Natural killer cell (primary cell): ENCODE measurements around the gene CACNA2D3. TPM values are rescaled to one million over a fixed set of nuclear protein-coding genes. Genes with fewer than 3 reads are reported as not detected.

Experiments used
- ATAC-seq, 3 donors: fragments of 150-1000 bp in 2 of 3; fragments of 200-7000 bp in 1 of 3; cut with Tn5 transposase; 1 replicate in 1 of 3; 2 replicates in 2 of 3; pipeline ENCODE4 v1.10.0; 2021; ENCODE audit warnings: mild to moderate bottlenecking in 2 of 3, moderate library complexity in 2 of 3
- DNase-seq, 2 donors: peaks; one replicate each; pipeline versions ENCODE4 v3.0.0 to v3.0.0-alpha.2; 2013 to 2021; ENCODE audit warnings: mixed read lengths in 1 of 2
- H3K27ac ChIP-seq: one replicate; pipeline ENCODE4 v1.5.1; 2013; ENCODE audit warnings: mild to moderate bottlenecking, low read length
- H3K27me3 ChIP-seq: one replicate; pipeline ENCODE4 v1.6.1; 2013; ENCODE audit warnings: low read length; ENCODE audit not compliant: control insufficient read depth, insufficient read depth
- H3K36me3 ChIP-seq: one replicate; pipeline ENCODE4 v1.6.1; 2013; ENCODE audit warnings: low read length; ENCODE audit not compliant: control insufficient read depth, insufficient read depth
- H3K4me1 ChIP-seq: one replicate; pipeline ENCODE4 v1.6.1; 2013; ENCODE audit warnings: low read length; ENCODE audit not compliant: control insufficient read depth, insufficient read depth
- H3K4me3 ChIP-seq: one replicate; pipeline ENCODE4 v1.5.1; 2013; ENCODE audit warnings: low read length
- H3K9me3 ChIP-seq: one replicate; pipeline ENCODE4 v1.6.1; 2013; ENCODE audit warnings: low read length; ENCODE audit not compliant: control insufficient read depth, insufficient read depth
- H3K27ac Mint-ChIP-seq, 2 donors: one replicate each; pipeline ENCODE4 v1.8.0; 2022; ENCODE audit warnings: mild to moderate bottlenecking in 2 of 2, mixed read lengths in 2 of 2, moderate library complexity in 1 of 2
- H3K27me3 Mint-ChIP-seq, 2 donors: one replicate each; pipeline ENCODE4 v1.8.0; 2022; ENCODE audit warnings: low read depth in 2 of 2, mixed read lengths in 2 of 2
- H3K36me3 Mint-ChIP-seq: one replicate; pipeline ENCODE4 v1.8.0; 2022; ENCODE audit warnings: mixed read lengths
- H3K4me1 Mint-ChIP-seq, 2 donors: one replicate each; pipeline ENCODE4 v1.8.0; 2022; ENCODE audit warnings: mixed read lengths in 2 of 2
- H3K4me3 Mint-ChIP-seq: one replicate; pipeline ENCODE4 v1.8.0; 2022; ENCODE audit warnings: mild to moderate bottlenecking, moderate library complexity, mixed read lengths
- H3K9me3 Mint-ChIP-seq, 2 donors: one replicate each; pipeline ENCODE4 v1.8.0; 2022; ENCODE audit warnings: mixed read lengths in 2 of 2
- WGBS: methylation state at CpG from one replicate; pipeline ENCODE4 v1.1.7; 2013; ENCODE audit warnings: missing lambda C conversion rate; ENCODE audit not compliant: insufficient coverage; 5-methylcytosine and 5-hydroxymethylcytosine counted together
- intact Hi-C: fragments of 100-400 bp; cut with micrococcal nuclease; formaldehyde crosslinking; loops from one replicate; pipeline ENCODE4 v1.14.2; 2022
- total RNA-seq, 4 donors: library from RNA; stranded (reverse); fragments of 120-200 nt in 1 of 4; gene quantifications; one replicate each; pipeline versions ENCODE4 v1.2.3 to v1.2.4, GENCODE V29; 2013 to 2022
- TF ChIP-seq, protein P1 (sequence below): fragments of 200-600 bp; IDR thresholded peaks from one replicate; pipeline ENCODE4 v1.8.0; 2022; ENCODE audit warnings: antibody characterized with exemption

CACNA2D3 gene
- total RNA-seq, 3 donors from 2014 or later (not counting 1 experiment from before 2014, with no cell fraction given) = 0.49 TPM; not detected in 2

DNA sequence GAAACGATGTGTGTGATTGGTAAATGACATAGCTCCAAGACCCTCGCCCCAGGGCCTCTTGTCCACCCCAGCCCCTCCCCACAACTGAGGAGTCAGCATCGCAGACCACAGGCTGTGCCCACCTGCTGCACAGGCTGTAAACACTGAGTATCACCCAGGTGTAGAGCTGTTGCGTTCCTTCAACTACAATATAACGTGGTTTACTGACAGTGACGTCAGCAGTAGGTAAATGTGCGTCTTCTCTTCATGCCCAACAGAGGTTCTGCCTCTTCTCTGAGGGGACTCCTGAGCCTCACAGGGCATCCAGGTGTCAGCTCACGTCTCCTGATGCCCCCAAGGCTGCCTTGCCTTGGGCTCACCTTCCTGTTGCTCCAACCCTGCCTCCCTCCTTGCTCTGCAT lies 395.1 kb downstream of the CACNA2D3 start:
- DNase-seq (no peak), ATAC-seq (no peak)
- Histone ChIP-seq H3K4me3 (no peak overlapping the region), H3K4me1 (no peaks in the 10 kb centered on the region), H3K27ac (no peak overlapping the region), H3K9me3 (peaks cover 5% of the 10 kb centered on the region), H3K36me3 (no peaks in the 10 kb centered on the region), H3K27me3 (no peaks in the 10 kb centered on the region)
- intact Hi-C loops = no loop called here
- Mint-ChIP-seq H3K4me3 (no peak overlapping the region), H3K27me3 (no peaks in the 10 kb centered on the region), H3K4me1 (no peaks in the 10 kb centered on the region), H3K9me3 (peaks cover 2 to 7% of the 10 kb centered on the region in 2 donors), H3K36me3 (no peaks in the 10 kb centered on the region), H3K27ac (no peak overlapping the region)
- WGBS = 69% methylated on average over 8 of the region's 8 CpGs
- TF ChIP-seq, protein P1, sequence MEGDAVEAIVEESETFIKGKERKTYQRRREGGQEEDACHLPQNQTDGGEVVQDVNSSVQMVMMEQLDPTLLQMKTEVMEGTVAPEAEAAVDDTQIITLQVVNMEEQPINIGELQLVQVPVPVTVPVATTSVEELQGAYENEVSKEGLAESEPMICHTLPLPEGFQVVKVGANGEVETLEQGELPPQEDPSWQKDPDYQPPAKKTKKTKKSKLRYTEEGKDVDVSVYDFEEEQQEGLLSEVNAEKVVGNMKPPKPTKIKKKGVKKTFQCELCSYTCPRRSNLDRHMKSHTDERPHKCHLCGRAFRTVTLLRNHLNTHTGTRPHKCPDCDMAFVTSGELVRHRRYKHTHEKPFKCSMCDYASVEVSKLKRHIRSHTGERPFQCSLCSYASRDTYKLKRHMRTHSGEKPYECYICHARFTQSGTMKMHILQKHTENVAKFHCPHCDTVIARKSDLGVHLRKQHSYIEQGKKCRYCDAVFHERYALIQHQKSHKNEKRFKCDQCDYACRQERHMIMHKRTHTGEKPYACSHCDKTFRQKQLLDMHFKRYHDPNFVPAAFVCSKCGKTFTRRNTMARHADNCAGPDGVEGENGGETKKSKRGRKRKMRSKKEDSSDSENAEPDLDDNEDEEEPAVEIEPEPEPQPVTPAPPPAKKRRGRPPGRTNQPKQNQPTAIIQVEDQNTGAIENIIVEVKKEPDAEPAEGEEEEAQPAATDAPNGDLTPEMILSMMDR = no peak

DNA sequence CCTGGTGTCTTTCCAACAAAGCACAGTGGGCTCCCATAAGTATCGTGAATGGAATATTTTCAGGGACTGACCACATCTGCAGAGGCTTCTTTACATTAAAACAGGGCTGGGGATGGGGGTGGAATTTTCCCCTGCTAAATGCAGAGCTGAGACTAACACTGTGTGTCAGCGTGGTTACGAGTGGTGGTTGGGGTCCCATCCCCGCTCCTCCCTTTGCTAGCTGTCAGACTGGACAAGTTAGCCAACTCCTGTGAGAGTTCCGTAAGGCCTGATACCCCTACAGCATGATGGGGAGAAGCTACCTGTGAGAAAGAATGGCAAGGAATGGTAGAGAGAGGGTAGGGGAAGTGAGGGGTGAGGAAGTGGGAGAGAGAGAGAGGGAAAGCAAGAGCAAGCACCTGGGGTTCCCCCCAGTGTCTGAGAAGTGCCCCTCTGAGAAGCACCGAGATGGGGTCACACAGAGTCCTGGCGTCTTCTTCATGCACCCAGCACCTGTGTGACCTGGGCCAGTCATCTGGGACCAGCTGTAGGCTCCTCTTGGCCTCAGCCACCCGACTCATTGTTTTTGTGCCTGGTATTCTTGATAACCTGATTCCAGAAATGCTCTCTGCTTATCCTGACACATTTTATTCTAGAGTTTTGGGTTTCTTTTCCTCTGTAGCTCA lies 395.8 kb downstream of the CACNA2D3 start:
- Mint-ChIP-seq H3K36me3 (no peaks in the 10 kb centered on the region), H3K4me3 (no peak overlapping the region), H3K27me3 (no peaks in the 10 kb centered on the region), H3K27ac (no peak overlapping the region), H3K9me3 (peaks cover 3 to 9% of the 10 kb centered on the region in 2 donors), H3K4me1 (no peaks in the 10 kb centered on the region)
- ATAC-seq (no peak), DNase-seq (no peak)
- intact Hi-C loops = no loop called here
- Histone ChIP-seq H3K4me3 (no peak overlapping the region), H3K27me3 (no peaks in the 10 kb centered on the region), H3K36me3 (no peaks in the 10 kb centered on the region), H3K27ac (no peak overlapping the region), H3K9me3 (peaks cover 5% of the 10 kb centered on the region), H3K4me1 (no peaks in the 10 kb centered on the region)
- TF ChIP-seq, protein P1 = no peak
- 75% methylated on average over 8 of the region's 8 CpGs for WGBS

DNA sequence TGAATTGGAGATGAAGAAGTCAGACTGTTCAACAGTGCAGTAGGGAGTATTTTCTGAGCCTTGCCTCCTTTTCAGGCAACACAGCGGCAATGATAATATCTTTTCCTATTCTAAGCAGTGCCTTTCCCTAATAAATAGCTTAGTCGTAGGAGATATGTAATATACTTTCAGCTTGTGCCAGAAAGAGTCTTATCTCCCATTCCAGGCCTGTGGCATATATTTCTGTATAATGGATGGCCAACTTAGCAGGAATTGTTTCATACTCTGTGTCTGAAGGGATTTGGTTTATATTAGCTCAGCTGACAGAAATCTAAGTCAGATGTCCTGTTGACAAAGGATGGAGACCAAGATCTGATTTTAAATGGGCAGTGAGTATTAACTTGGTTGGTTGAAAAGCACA lies 397.1 kb downstream of the CACNA2D3 start:
- Mint-ChIP-seq H3K36me3 (no peaks in the 10 kb centered on the region), H3K27ac (no peak overlapping the region), H3K9me3 (peaks cover 4 to 7% of the 10 kb centered on the region in 2 donors), H3K4me1 (no peaks in the 10 kb centered on the region), H3K4me3 (no peak overlapping the region), H3K27me3 (no peaks in the 10 kb centered on the region)
- Histone ChIP-seq H3K4me3 (no peak overlapping the region), H3K27ac (no peak overlapping the region), H3K4me1 (no peaks in the 10 kb centered on the region), H3K9me3 (peaks cover 5% of the 10 kb centered on the region), H3K27me3 (no peaks in the 10 kb centered on the region), H3K36me3 (no peaks in the 10 kb centered on the region)
- TF ChIP-seq, protein P1 = no peak
- WGBS = no CpG with 5 or more reads among the region's 2 CpGs
- intact Hi-C loops = no loop called here
- DNase-seq (no peak), ATAC-seq (no peak)

DNA sequence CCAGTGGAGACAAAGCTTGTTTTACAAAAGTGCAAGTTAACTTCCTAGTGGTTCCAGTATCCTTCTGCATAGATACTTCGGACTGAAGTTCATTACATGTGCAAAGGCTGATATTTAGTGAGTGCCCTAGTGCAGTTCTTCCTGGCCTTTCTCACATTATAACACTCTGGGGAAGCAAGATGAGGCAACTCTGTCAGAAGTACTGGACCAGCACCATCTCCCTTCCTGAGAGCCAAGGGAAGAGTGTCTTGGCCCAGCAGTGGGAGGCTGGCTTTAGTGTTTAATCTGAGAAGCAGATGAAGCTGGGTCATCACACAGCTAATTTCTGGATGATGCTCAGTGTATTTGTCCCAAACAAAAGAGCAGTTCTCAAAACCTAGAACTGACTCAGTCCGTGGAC lies 397.7 kb downstream of the CACNA2D3 start:
- no peaks in the 10 kb centered on the region for H3K4me1 ChIP-seq
- Mint-ChIP-seq H3K27ac (no peak overlapping the region), H3K36me3 (no peaks in the 10 kb centered on the region), H3K9me3 (peaks cover 4 to 7% of the 10 kb centered on the region in 2 donors), H3K4me3 (no peak overlapping the region), H3K4me1 (no peaks in the 10 kb centered on the region), H3K27me3 (no peaks in the 10 kb centered on the region)
- peaks cover 5% of the 10 kb centered on the region for H3K9me3 ChIP-seq
- H3K27me3 ChIP-seq = no peaks in the 10 kb centered on the region
- no peak overlapping the region for H3K27ac ChIP-seq
- no peak for DNase-seq
- ATAC-seq = no peak
- TF ChIP-seq, protein P1 = no peak
- 70% methylated on average over 2 of the region's 2 CpGs for WGBS
- H3K36me3 ChIP-seq = no peaks in the 10 kb centered on the region
- intact Hi-C loops = no loop called here
- H3K4me3 ChIP-seq = no peak overlapping the region
